Activated B cell treated with CpG ODN at 0.5 μM for 24 hours (primary cell): ENCODE data around the gene HDAC4. TPM values are rescaled to one million over a fixed set of nuclear protein-coding genes. Genes with fewer than 3 reads are reported as not detected.
"Not testable (repeated sequence)": the region's sequence is repeated elsewhere in the genome, so short reads cannot be mapped to it uniquely, and the experiment has no call there.

ENCODE experiments used
- ATAC-seq: fragments of 200-7000 bp; cut with Tn5 transposase; one replicate; pipeline ENCODE4 v1.10.0; 2021; ENCODE audit warnings: low read depth, mild to moderate bottlenecking, moderate library complexity
- CTCF ChIA-PET: fragments of 350-600 bp; sonication (Branson Sonifier 250); formaldehyde crosslinking; loops from one replicate; lab custom pipeline; 2021; ENCODE audit warnings: antibody characterized with exemption; lab: Charles Lee
- POLR2A ChIA-PET: fragments of 350-600 bp; sonication (Branson Sonifier 250); formaldehyde crosslinking; loops from one replicate; lab custom pipeline; 2021; ENCODE audit warnings: antibody characterized with exemption; lab: Charles Lee
- DNase-seq: peaks from one replicate; pipeline ENCODE4 v3.0.0; 2022
- H3K27ac Mint-ChIP-seq: one replicate; pipeline ENCODE4 v1.8.0; 2020; ENCODE audit warnings: mixed read lengths
- H3K27me3 Mint-ChIP-seq: one replicate; pipeline ENCODE4 v1.8.0; 2021; ENCODE audit warnings: mixed read lengths
- H3K36me3 Mint-ChIP-seq: one replicate; pipeline ENCODE4 v1.8.0; 2021; ENCODE audit warnings: low read depth, mixed read lengths
- H3K4me1 Mint-ChIP-seq: one replicate; pipeline ENCODE4 v1.8.0; 2021; ENCODE audit warnings: mixed read lengths
- H3K4me3 Mint-ChIP-seq: one replicate; pipeline ENCODE4 v1.8.0; 2020; ENCODE audit warnings: mild to moderate bottlenecking, mixed read lengths
- H3K9me3 Mint-ChIP-seq: one replicate; pipeline ENCODE4 v1.8.0; 2020; ENCODE audit warnings: mixed read lengths
- CTCF ChIP-seq: fragments of 200-600 bp; IDR thresholded peaks from one replicate; pipeline ENCODE4 v1.8.0; 2022; ENCODE audit warnings: antibody characterized with exemption, mild to moderate bottlenecking
- intact Hi-C: fragments of 100-400 bp; cut with micrococcal nuclease; formaldehyde crosslinking; loops from one replicate; pipeline ENCODE4 v1.15.1; 2024
- total RNA-seq: library from RNA; stranded (reverse); gene quantifications from 2 replicates; pipeline ENCODE4 v1.2.3, GENCODE V29; 2022

The HDAC4 gene
- total RNA-seq, 1 donor from 2014 or later, result 31.9 TPM

GRCh38 chr2:239042046-239042445 is 358.8 kb downstream of the HDAC4 start:
- no peak overlapping the region for H3K27ac Mint-ChIP-seq
- POLR2A ChIA-PET, result no interaction called here

GRCh38 chr2:239041062-239041461 is 359.8 kb downstream of the HDAC4 start:
- no peaks in the 10 kb centered on the region for H3K27me3 Mint-ChIP-seq
- no peak for TF ChIP-seq CTCF
- CTCF ChIA-PET, result no interaction called here
- intact Hi-C loops, result no loop called here
- DNase-seq (no peak), ATAC-seq (no peak)
- H3K4me1 Mint-ChIP-seq, result no peaks in the 10 kb centered on the region
- H3K9me3 Mint-ChIP-seq, result no peaks in the 10 kb centered on the region
- H3K36me3 Mint-ChIP-seq, result no peaks in the 10 kb centered on the region
- POLR2A ChIA-PET, result no interaction called here
- H3K27ac Mint-ChIP-seq, result no peak overlapping the region
- H3K4me3 Mint-ChIP-seq, result no peak overlapping the region

More at GRCh38 chr2:239042046-239042445, 358.8 kb downstream of the HDAC4 start:
- Mint-ChIP-seq H3K27me3 (no peaks in the 10 kb centered on the region), H3K36me3 (no peaks in the 10 kb centered on the region), H3K9me3 (no peaks in the 10 kb centered on the region), H3K4me3 (no peak overlapping the region), H3K4me1 (no peaks in the 10 kb centered on the region)
- CTCF ChIA-PET, result no interaction called here
- TF ChIP-seq CTCF, result no peak
- DNase-seq, result no peak
- ATAC-seq, result no peak
- intact Hi-C loops, result no loop called here

GRCh38 chr2:239040152-239040761 is 360.6 kb downstream of the HDAC4 start:
- ChIA-PET CTCF (no interaction called here), POLR2A (no interaction called here)
- no peak overlapping the region for H3K27ac Mint-ChIP-seq
- intact Hi-C loops, result no loop called here
- ATAC-seq, result no peak
- TF ChIP-seq CTCF, result no peak
- no peak for DNase-seq
- H3K4me1 Mint-ChIP-seq, result no peaks in the 10 kb centered on the region
- H3K27me3 Mint-ChIP-seq, result no peaks in the 10 kb centered on the region
- no peak overlapping the region for H3K4me3 Mint-ChIP-seq
- no peaks in the 10 kb centered on the region for H3K9me3 Mint-ChIP-seq
- no peaks in the 10 kb centered on the region for H3K36me3 Mint-ChIP-seq

- CTCF ChIA-PET, result no interaction called here
- no peak for TF ChIP-seq CTCF
Observed at GRCh38 chr2:239039479-239039861, 361.4 kb downstream of the HDAC4 start.

GRCh38 chr2:239038773-239039478 is 361.9 kb downstream of the HDAC4 start:
- Mint-ChIP-seq H3K36me3 (no peaks in the 10 kb centered on the region), H3K27ac (no peak overlapping the region), H3K9me3 (no peaks in the 10 kb centered on the region), H3K4me1 (no peaks in the 10 kb centered on the region), H3K27me3 (peaks cover 6% of the 10 kb centered on the region), H3K4me3 (no peak overlapping the region)
- TF ChIP-seq CTCF, result no peak
- DNase-seq, result no peak
- ChIA-PET POLR2A (no interaction called here), CTCF (no interaction called here)
- intact Hi-C loops, result no loop called here
- ATAC-seq, result no peak

More at GRCh38 chr2:239039479-239039861, 361.4 kb downstream of the HDAC4 start:
- Mint-ChIP-seq H3K4me3 (no peak overlapping the region), H3K36me3 (no peaks in the 10 kb centered on the region), H3K27ac (no peak overlapping the region), H3K4me1 (no peaks in the 10 kb centered on the region), H3K27me3 (peaks cover under 1% of the 10 kb centered on the region), H3K9me3 (no peaks in the 10 kb centered on the region)
- ATAC-seq (no peak), DNase-seq (no peak)
- POLR2A ChIA-PET, result no interaction called here
- intact Hi-C loops, result no loop called here

GRCh38 chr2:239038284-239038683 is 362.5 kb downstream of the HDAC4 start:
- intact Hi-C loops, ATAC-seq, H3K27me3 Mint-ChIP-seq, H3K4me3 Mint-ChIP-seq, CTCF ChIA-PET, POLR2A ChIA-PET, H3K4me1 Mint-ChIP-seq, H3K9me3 Mint-ChIP-seq, DNase-seq, H3K27ac Mint-ChIP-seq, H3K36me3 Mint-ChIP-seq: not testable (repeated sequence)
